GM19035 (cell line): ENCODE data around the gene SNRK.

ENCODE experiments used
- ATAC-seq: cut with Tn5 transposase; IDR thresholded peaks from one replicate; pipeline ENCODE4 v1.9.1; 2021; ENCODE audit not compliant: unreplicated experiment

Gene SNRK, protein sequence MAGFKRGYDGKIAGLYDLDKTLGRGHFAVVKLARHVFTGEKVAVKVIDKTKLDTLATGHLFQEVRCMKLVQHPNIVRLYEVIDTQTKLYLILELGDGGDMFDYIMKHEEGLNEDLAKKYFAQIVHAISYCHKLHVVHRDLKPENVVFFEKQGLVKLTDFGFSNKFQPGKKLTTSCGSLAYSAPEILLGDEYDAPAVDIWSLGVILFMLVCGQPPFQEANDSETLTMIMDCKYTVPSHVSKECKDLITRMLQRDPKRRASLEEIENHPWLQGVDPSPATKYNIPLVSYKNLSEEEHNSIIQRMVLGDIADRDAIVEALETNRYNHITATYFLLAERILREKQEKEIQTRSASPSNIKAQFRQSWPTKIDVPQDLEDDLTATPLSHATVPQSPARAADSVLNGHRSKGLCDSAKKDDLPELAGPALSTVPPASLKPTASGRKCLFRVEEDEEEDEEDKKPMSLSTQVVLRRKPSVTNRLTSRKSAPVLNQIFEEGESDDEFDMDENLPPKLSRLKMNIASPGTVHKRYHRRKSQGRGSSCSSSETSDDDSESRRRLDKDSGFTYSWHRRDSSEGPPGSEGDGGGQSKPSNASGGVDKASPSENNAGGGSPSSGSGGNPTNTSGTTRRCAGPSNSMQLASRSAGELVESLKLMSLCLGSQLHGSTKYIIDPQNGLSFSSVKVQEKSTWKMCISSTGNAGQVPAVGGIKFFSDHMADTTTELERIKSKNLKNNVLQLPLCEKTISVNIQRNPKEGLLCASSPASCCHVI

DNA sequence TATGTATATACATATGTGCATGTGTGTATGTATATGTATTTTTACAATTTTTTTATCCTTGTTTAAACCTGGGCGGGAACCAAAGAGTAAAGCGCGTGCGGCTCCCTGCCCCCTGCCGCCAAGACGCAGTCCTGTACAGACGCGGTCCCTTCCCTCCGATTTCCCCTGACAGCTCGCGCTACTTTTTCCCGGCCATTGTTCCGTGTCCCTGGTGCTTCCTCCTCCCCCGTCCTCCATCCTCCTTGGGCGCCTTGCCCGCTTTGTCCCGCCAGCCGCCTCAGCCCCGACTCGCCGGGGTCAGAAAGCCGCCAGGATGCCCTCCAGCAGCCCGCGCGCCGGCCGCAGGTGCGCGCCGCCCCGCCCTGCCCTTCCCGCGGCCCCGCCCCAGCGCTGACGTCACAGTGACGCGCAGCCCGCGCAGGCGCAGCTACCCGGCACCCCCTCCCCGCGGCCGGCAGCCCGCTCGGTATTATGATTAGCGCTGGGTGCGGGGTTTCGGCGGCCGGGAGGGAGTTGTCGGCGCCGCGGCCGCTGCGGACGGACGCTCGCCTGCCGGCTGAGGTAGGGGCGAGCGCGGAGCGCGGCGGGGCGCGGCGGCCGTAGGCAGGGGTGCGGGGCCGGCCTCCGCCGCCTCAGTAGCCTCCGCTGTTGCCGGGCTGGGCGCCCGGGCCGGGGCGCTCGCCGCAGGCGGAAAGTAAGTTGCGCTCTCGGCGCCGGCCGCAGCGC, at the start of gene SNRK:
Gene SNRK, plus strand, starts transcription at position 426 of the 726 bp plus-strand sequence. CDS start 16,664 bp downstream, outside the sequence.
- peak; percentile 89 for ATAC-seq

DNA sequence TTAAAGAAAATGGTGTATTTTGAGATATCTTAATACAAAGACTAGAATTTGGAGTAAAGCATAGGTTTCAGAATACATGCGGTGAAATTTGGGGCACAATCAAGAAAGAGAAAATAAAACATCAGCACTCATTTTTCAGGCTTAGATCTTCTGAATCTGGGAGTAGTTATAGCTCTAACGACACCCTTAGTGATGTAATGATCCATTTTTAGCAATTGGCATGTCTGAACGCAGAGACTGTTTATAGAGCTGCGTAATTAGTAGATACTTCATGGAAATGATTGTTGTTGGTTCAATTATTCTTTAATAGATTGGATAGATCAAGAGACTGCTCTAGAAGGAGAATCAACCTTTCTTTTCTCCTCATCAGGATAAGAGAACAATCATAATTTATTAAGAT, 47.5 kb upstream of the SNRK start:
- ATAC-seq: no peak

- no peak for ATAC-seq
Measured at GRCh38 chr3:43239755-43240154, 46.6 kb upstream of the SNRK start.

- no peak for ATAC-seq
Measured at GRCh38 chr3:43243590-43244587, 42.5 kb upstream of the SNRK start.

DNA sequence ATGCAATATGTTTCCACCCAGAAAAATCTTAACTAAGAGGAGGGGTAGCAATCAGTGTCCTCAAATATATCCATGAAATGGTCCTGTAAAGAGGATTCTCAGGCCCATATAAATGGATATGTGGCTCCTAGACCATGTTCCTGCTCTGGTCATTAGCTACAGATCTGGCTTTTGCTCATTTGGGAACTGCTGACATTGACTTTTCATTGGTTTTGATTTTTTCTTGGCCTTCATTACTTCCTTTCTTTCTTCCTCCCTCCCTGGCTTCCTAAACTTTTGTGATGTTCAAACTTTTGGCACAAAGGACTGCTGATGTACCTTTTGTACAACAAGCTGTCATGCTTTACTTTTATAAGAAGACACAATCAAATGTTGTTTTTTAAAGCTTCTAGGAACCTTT, 41.6 kb upstream of the SNRK start:
- ATAC-seq: no peak

- no peak for ATAC-seq
Measured at GRCh38 chr3:43246976-43247375, 39.4 kb upstream of the SNRK start.

DNA sequence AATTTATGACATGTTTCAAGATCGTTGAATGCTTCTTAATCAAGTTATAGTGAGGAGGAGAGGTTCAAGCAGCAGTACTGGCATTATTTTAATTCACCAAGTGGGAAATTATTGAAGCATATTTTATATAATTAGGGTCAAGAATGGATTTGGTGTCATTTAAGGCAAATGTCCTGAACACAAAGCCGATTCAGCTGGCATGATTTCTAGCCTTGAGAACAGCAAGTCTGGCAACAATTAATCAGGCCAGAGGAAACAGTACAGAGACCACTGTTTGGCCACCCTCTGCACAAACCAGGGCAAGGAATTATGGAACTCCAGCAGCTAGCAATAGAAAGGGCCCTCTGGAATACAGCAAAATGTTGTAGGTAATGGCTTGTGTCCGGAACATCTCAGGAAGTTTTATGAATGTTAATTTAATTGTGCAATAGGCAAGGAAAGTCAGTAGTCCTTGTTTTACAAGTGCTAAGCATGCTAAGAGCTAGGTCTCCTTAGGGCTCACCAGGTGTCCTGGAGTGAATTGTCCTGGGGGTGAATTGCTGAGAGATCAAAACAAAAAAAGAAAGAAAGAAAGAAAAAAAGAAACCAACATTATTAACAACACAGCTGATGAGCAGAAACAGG, 38.7 kb upstream of the SNRK start:
- no peak for ATAC-seq

DNA sequence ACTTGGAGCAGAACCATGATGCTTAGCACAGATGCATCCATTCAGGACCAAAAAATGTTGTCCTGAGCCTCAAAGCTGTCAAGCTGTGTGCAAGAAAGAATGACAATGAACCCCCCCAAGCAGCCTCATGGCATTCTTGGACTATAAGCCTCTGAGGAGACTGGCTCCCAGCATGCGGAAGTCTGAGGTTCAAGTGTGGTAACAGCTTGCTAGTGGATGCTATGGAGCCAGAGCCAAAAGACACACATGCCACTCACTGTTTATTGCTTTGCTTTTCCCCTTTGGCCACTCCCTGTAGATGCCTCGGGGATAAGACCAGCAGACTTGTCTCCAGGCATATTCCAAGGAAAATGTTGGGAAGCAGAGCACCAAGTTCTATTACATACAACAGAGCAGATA, 38.2 kb upstream of the SNRK start:
- ATAC-seq: no peak

DNA sequence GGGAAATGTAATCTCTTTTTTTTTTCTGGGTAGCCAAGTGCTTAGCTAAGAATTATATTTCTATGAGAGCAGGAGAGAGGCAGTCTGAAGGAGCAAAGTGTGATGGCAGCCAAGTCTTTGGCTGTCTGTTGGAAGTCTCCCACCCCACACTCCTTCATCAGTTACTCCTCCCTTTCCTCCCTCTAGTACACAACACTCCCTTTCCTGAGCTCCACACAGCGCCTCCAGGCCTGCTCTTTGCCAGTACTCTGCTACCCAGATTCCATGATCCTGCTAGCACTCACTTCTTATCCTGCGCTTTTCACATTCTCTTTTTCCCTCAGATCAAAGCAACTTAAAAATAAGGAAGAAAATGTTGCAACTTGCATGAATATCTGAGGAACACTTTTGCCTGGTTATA, 37.4 kb upstream of the SNRK start:
- no peak for ATAC-seq

DNA sequence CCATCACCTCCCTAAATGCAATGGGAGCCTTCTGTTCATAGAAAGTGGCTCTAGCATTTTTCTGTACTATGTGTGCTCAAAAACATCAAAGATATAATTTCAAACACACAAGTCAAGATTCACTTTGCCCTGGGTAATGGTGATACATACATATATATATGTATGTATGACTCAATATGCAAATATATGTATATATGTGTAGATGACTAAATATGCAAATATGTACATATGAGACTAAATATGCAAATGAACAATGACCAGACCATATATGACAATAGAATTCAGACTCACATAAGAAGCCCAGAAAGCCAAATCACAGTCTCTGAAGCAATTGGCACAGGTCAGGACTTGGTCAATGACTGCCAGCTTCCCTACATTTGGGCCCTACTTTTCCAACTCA, 36.9 kb upstream of the SNRK start:
- no peak for ATAC-seq

- ATAC-seq: no peak
Measured at GRCh38 chr3:43253294-43253693, 33.0 kb upstream of the SNRK start.

DNA sequence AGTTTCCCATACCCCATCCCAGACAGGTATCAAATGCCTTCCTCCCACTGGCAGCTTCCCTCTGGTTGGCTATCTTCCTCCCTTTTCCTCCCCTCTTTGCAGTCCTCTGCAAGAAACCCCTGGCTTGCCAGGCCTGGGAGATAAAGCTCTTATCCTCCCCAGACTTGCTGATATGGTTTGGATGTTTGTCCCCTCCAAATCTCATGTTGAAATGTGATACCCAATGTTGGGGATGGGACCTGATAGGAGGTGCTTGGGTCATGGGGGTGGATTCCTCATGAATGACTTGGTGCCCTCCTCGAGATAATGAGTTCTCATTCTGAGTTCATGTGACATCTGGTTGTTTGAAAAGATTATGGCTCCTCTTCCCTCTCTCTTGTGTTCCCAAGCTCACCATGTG, 32.2 kb upstream of the SNRK start:
- no peak for ATAC-seq

- no peak for ATAC-seq
Measured at GRCh38 chr3:43255662-43256061, 30.7 kb upstream of the SNRK start.

GRCh38 chr3:43256714-43257461, 29.5 kb upstream of the SNRK start:
- ATAC-seq: no peak

DNA sequence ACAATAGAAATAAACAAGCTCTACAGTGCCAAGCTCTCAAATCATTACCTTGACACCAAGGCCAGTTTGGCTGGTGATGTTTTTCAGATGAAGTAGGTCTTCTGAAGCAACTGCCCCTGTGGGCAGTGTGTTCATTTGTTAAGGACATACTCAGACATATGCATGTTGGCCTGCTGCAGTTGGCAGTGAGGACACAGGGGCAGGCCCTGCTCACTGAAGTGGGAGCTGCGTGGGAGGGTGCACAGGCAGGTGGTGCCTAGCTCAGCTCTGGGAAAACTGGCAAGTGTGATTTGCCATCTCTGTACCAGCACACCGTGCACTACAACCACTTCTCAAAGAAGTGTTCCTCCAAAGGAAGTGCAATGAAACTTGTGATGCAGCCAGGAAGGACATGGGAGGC, 28.5 kb upstream of the SNRK start:
- no peak for ATAC-seq

DNA sequence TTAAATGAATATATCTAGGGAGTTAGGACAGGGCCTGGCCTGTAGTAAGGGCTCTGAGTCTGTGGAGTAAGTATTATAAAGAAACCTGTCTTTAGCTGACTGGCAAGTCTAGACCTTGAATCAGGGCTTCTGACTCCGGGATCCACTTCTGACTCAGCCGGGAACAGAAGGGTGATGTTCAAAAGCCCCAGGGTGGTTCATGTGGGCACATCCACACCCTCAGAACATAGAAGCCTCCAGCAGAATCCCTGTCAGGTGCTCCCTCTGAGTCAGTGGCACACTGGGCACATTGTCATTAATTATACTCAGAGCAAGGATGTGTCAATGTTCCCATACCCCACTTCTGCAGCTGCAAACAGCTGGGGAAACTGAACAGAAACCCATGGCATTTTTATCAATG, 26.7 kb upstream of the SNRK start:
- ATAC-seq: no peak

DNA sequence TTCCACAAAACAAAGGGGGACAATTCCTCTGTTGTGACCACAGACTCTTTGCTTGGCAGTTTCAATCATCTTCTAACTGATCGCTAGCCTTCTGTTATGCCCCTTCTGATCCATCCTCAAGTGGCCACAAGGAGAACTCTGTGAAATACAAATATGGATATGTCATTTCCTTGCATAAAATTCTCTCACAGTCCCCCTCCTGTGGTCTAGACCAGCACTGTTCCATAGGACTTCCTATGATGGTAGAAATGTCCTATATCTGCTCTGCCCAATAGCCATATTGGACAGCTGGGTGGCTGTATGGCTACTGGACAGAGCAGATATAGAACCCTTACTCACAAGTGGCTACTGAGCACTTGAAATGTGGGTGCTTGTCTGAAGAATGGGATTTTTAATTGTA, 25.9 kb upstream of the SNRK start:
- no peak for ATAC-seq

GRCh38 chr3:43262194-43262593, 24.1 kb upstream of the SNRK start:
- no peak for ATAC-seq

GRCh38 chr3:43266451-43266850, 19.9 kb upstream of the SNRK start:
- no peak for ATAC-seq
